ENCODE results near the gene TEX2.

GRCh38 chr17:64276961-64277505, 14.0 kb upstream of the TEX2 start:
- TF ChIP-seq CTCF (IDR thresholded peaks at IDR 0.05) (no peak), POLR2A (IDR thresholded peaks at IDR 0.05) (no peak)

Data from sigmoid colon (tissue), 3 donors.